B cell (primary cell): Measurements from ENCODE around the gene LATS1. TPM values are rescaled to one million over a fixed set of nuclear protein-coding genes. Genes with fewer than 3 reads are reported as not detected.

Source experiments
- ATAC-seq: fragments of 200-7000 bp; cut with Tn5 transposase; one replicate; pipeline ENCODE4 v1.10.0; 2021; ENCODE audit warnings: low read depth, mild to moderate bottlenecking, moderate number of reproducible peaks, moderate library complexity
- CTCF ChIA-PET: fragments of 350-600 bp; sonication (Branson Sonifier 250); formaldehyde crosslinking; loops from one replicate; lab custom pipeline; 2021; ENCODE audit warnings: antibody characterized with exemption, inconsistent platforms; lab: Charles Lee
- POLR2A ChIA-PET: fragments of 350-600 bp; sonication (Branson Sonifier 250); formaldehyde crosslinking; loops from one replicate; lab custom pipeline; 2021; ENCODE audit warnings: antibody characterized with exemption; lab: Charles Lee
- DNase-seq: peaks from one replicate; pipeline ENCODE4 v3.0.0; 2013
- H2AFZ ChIP-seq: 2 replicates; pipeline ENCODE4 v1.6.1; 2012; ENCODE audit warnings: mild to moderate bottlenecking, low read depth, low read length; ENCODE audit not compliant: insufficient read depth, poor library complexity, severe bottlenecking
- H3K27ac ChIP-seq, 2 donors: 1 replicate in 1 of 2; 2 replicates in 1 of 2; pipeline ENCODE4 v1.5.1; 2012 to 2013; ENCODE audit warnings: low read length in 2 of 2, mild to moderate bottlenecking in 2 of 2, moderate library complexity in 1 of 2
- H3K27me3 ChIP-seq, 4 experiments: fragments of 200-600 bp in 1 of 4; sonication (generic) in 1 of 4; replicated peaks in 1 of 4; 1 replicate in 2 of 4; 2 replicates in 2 of 4; pipeline versions ENCODE4 v1.6.1 to v1.7.0; 2013 to 2016; ENCODE audit warnings: low read length in 3 of 4, mild to moderate bottlenecking in 2 of 4, mixed read lengths in 1 of 4, moderate library complexity in 1 of 4; ENCODE audit not compliant: insufficient read depth in 4 of 4, control insufficient read depth in 3 of 4; ENCODE audit errors: control extremely low read depth in 1 of 4
- H3K36me3 ChIP-seq, 2 experiments: replicated peaks in 1 of 2; 1 replicate in 1 of 2; 2 replicates in 1 of 2; pipeline versions ENCODE4 v1.6.1 to v1.7.1; 2013; ENCODE audit warnings: low read length in 1 of 2; ENCODE audit not compliant: insufficient read depth in 2 of 2, control insufficient read depth in 1 of 2; ENCODE audit errors: control extremely low read depth in 1 of 2, extremely low read depth in 1 of 2
- H3K4me1 ChIP-seq, 2 donors: fragments of 200-600 bp in 1 of 2; sonication (generic) in 1 of 2; 1 replicate in 1 of 2; 2 replicates in 1 of 2; pipeline versions ENCODE4 v1.5.1 to v1.6.1; 2013 to 2017; ENCODE audit warnings: low read length in 2 of 2; ENCODE audit not compliant: control insufficient read depth in 2 of 2, insufficient read depth in 2 of 2
- H3K4me2 ChIP-seq: replicated peaks from 2 replicates; pipeline ENCODE3; 2012; ENCODE audit warnings: mild to moderate bottlenecking, low read depth, low read length; ENCODE audit not compliant: poor library complexity, severe bottlenecking
- H3K4me3 ChIP-seq, 5 experiments: fragments of 200-600 bp in 1 of 5; sonication (generic) in 1 of 5; 1 replicate in 3 of 5; 2 replicates in 2 of 5; pipeline versions ENCODE4 v1.5.1 to v1.7.0; 2011 to 2016; ENCODE audit warnings: low read length in 4 of 5, mild to moderate bottlenecking in 4 of 5, low read depth in 2 of 5, control low read depth in 1 of 5, moderate library complexity in 1 of 5; ENCODE audit not compliant: insufficient read depth in 1 of 5; ENCODE audit errors: control extremely low read depth in 1 of 5, extremely low read depth in 1 of 5
- H3K79me2 ChIP-seq: fragments of 200-600 bp; sonication (generic); one replicate; pipeline ENCODE4 v1.6.0; 2016; ENCODE audit warnings: low read length; ENCODE audit not compliant: control insufficient read depth, insufficient read depth
- H3K9ac ChIP-seq: fragments of 200-600 bp; sonication (generic); 2 replicates; pipeline ENCODE4 v1.6.1; 2017; ENCODE audit warnings: mild to moderate bottlenecking, low read length, moderate library complexity
- H3K9me3 ChIP-seq, 3 donors: one replicate each; pipeline versions ENCODE4 v1.6.1 to v1.7.1; 2013; ENCODE audit warnings: low read length in 2 of 3; ENCODE audit not compliant: control insufficient read depth in 2 of 3, insufficient read depth in 1 of 3; ENCODE audit errors: control extremely low read depth in 1 of 3
- H4K20me1 ChIP-seq: 2 replicates; pipeline ENCODE4 v1.6.0; 2012; ENCODE audit warnings: mild to moderate bottlenecking, low read length; ENCODE audit not compliant: insufficient read depth, control insufficient read depth, poor library complexity, severe bottlenecking
- H3K27ac Mint-ChIP-seq: one replicate; pipeline ENCODE4 v1.8.0; 2021; ENCODE audit warnings: mixed read lengths
- H3K27me3 Mint-ChIP-seq: one replicate; pipeline ENCODE4 v1.8.0; 2021; ENCODE audit warnings: mixed read lengths
- H3K4me1 Mint-ChIP-seq: one replicate; pipeline ENCODE4 v1.8.0; 2021; ENCODE audit warnings: mixed read lengths
- H3K4me3 Mint-ChIP-seq: one replicate; pipeline ENCODE4 v1.8.0; 2021; ENCODE audit warnings: mixed read lengths
- H3K9me3 Mint-ChIP-seq: one replicate; pipeline ENCODE4 v1.8.0; 2022; ENCODE audit warnings: mixed read lengths; ENCODE audit not compliant: insufficient read depth
- EZH2 ChIP-seq: IDR thresholded peaks from 2 replicates; pipeline ENCODE4 v1.6.1; 2012; ENCODE audit warnings: borderline replicate concordance, low read depth, mild to moderate bottlenecking, moderate library complexity, low read length; ENCODE audit not compliant: insufficient read depth, poor library complexity, severe bottlenecking
- WGBS: methylation state at CpG from one replicate; pipeline ENCODE4 v1.1.5; 2013; ENCODE audit warnings: missing lambda C conversion rate; ENCODE audit not compliant: insufficient coverage; 5-methylcytosine and 5-hydroxymethylcytosine counted together
- intact Hi-C: fragments of 100-400 bp; cut with micrococcal nuclease; formaldehyde crosslinking; loops from one replicate; pipeline ENCODE4 v1.10.0; 2022
- polyA plus RNA-seq: library from polyadenylated mRNA; depleted of rRNA; stranded (reverse); fragments of >200 nt; gene quantifications from 2 replicates; pipeline ENCODE4 v1.2.3, GENCODE V29; 2012
- total RNA-seq, 2 donors: library from RNA; stranded (reverse); fragments of 120-200 nt in 1 of 2; gene quantifications; 1 replicate in 1 of 2; 2 replicates in 1 of 2; pipeline versions ENCODE4 v1.2.3 to v1.2.4, GENCODE V29; 2013 to 2022
- TF ChIP-seq, protein P1 (sequence below): fragments of 200-600 bp; IDR thresholded peaks from one replicate; pipeline ENCODE4 v1.8.0; 2022; ENCODE audit warnings: antibody characterized with exemption, mild to moderate bottlenecking

The LATS1 gene
- total and polyA plus RNA-seq, 2 donors (not counting 1 experiment from before 2014, with no cell fraction given), result 11.6 to 48.0 TPM

DNA sequence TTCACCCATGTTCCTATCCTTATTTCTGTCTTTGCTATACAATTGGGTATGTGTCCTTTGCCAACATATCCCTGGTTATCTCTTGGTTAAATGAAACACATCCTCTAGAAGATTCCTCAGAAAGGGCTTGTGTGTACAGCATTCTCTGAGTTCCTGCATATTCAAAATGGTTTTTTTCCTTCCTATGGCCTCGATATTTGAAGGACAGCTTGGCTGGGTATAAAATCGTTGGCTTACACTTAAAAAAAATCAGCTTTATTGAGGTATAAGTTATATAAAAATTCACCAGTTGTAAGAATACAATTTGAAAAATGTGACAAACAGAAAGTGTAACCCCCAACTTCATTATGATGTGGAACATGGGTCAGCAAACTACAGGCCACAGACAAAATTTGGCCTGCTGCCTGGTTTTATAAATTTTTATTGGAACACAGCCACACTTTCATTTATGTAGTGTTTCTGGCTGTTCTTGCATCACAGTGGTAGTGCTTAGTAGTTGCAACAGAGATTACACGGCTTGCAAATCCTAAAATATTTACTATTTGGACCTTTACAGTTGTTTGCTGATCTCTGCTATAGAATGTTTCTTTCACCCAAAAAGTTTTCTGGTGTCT is 48.4 kb upstream of the LATS1 start:
- Histone ChIP-seq H3K4me3 (no peak overlapping the region), H3K27me3 (no peaks in the 10 kb centered on the region), H3K9me3 (peaks cover 0 to 9% (median 6%) of the 10 kb centered on the region in 3 donors), H4K20me1 (peaks cover 24% of the 10 kb centered on the region), H2AFZ (no peak overlapping the region), H3K36me3 (peaks cover 5 to 17% of the 10 kb centered on the region in 2 experiments), H3K4me2 (no peak overlapping the region), H3K27ac (no peak overlapping the region), H3K4me1 (peaks cover 6 to 9% of the 10 kb centered on the region in 2 donors), H3K9ac (no peak overlapping the region), H3K79me2 (peaks cover 55% of the 10 kb centered on the region)
- DNase-seq (no peak), ATAC-seq (no peak)
- no peak overlapping the region for H3K27ac Mint-ChIP-seq
- WGBS, result no CpG with 5 or more reads among the region's 3 CpGs
- POLR2A ChIA-PET, result no interaction called here
- CTCF ChIA-PET, result interaction anchor here (0.7 kb wide), 1 partner anchor 11 kb away, joined by 3 read pairs; no protein-coding TSS in a partner anchor
- no peaks in the 10 kb centered on the region for H3K27me3 Mint-ChIP-seq
- TF ChIP-seq, protein P1, sequence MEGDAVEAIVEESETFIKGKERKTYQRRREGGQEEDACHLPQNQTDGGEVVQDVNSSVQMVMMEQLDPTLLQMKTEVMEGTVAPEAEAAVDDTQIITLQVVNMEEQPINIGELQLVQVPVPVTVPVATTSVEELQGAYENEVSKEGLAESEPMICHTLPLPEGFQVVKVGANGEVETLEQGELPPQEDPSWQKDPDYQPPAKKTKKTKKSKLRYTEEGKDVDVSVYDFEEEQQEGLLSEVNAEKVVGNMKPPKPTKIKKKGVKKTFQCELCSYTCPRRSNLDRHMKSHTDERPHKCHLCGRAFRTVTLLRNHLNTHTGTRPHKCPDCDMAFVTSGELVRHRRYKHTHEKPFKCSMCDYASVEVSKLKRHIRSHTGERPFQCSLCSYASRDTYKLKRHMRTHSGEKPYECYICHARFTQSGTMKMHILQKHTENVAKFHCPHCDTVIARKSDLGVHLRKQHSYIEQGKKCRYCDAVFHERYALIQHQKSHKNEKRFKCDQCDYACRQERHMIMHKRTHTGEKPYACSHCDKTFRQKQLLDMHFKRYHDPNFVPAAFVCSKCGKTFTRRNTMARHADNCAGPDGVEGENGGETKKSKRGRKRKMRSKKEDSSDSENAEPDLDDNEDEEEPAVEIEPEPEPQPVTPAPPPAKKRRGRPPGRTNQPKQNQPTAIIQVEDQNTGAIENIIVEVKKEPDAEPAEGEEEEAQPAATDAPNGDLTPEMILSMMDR, result no peak
- TF ChIP-seq EZH2, result no peak
- peaks cover 11% of the 10 kb centered on the region for H3K4me1 Mint-ChIP-seq
- intact Hi-C loops, result no loop called here
- no peak overlapping the region for H3K4me3 Mint-ChIP-seq
- H3K9me3 Mint-ChIP-seq, result peaks cover 3% of the 10 kb centered on the region

DNA sequence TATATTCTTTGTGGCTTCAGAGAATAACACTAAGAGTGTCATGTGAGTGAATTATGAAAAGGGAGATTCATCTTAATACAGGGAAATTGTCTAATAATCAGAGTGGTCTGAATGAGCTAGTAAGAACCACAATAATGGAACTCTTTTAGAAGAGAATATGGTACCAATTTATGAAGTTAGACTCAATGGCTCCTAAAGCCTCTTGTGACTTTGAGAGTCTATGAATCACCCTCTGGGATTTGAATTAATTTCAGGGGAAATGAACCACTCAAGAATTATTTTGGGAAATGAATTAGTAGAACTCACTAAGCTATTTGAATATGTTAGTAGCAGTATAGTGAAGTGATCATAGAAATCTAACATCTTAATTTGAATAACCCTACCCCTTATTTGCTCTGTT is 46.0 kb upstream of the LATS1 start:
- Mint-ChIP-seq H3K27me3 (no peaks in the 10 kb centered on the region), H3K27ac (no peak overlapping the region), H3K4me1 (peaks cover 22% of the 10 kb centered on the region), H3K9me3 (peaks cover 3% of the 10 kb centered on the region), H3K4me3 (no peak overlapping the region)
- POLR2A ChIA-PET, result no interaction called here
- H3K27me3 ChIP-seq, result no peaks in the 10 kb centered on the region
- no peak overlapping the region for H3K4me3 ChIP-seq
- DNase-seq, result no peak
- intact Hi-C loops, result no loop called here
- no peak overlapping the region for H3K9ac ChIP-seq
- peaks cover 7 to 20% of the 10 kb centered on the region in 2 experiments for H3K36me3 ChIP-seq
- no peak overlapping the region for H3K4me2 ChIP-seq
- no peak overlapping the region for H2AFZ ChIP-seq
- ATAC-seq, result no peak
- peaks cover 12% of the 10 kb centered on the region for H4K20me1 ChIP-seq
- peaks cover 0 to 9% (median 6%) of the 10 kb centered on the region in 3 donors for H3K9me3 ChIP-seq
- no peak overlapping the region for H3K27ac ChIP-seq
- H3K79me2 ChIP-seq, result peaks cover 60% of the 10 kb centered on the region
- peaks cover 7 to 10% of the 10 kb centered on the region in 2 donors for H3K4me1 ChIP-seq
- CTCF ChIA-PET, result no interaction called here
- TF ChIP-seq EZH2, result no peak
- TF ChIP-seq, protein P1, result no peak
